Bronchial epithelial cell (primary cell): ENCODE measurements around the gene HOXC9. TPM values are rescaled to one million over a fixed set of nuclear protein-coding genes. Genes with fewer than 3 reads are reported as not detected.

Source experiments
- DNase-seq: peaks from one replicate; pipeline ENCODE4 v3.0.0-alpha.2; 2010; ENCODE audit warnings: low read depth
- FAIRE-seq: peaks from 2 replicates; lab custom pipeline; 2011; peaks lifted over from hg19 to GRCh38; lab: Jason Lieb, UNC
- H3K27me3 ChIP-seq: 2 replicates; pipeline ENCODE4 v1.5.1; 2011; ENCODE audit warnings: low read length; ENCODE audit not compliant: control insufficient read depth, insufficient read depth
- H3K36me3 ChIP-seq: 2 replicates; pipeline ENCODE4 v1.5.1; 2011; ENCODE audit warnings: low read length; ENCODE audit not compliant: control insufficient read depth, insufficient read depth
- H3K4me3 ChIP-seq: 2 replicates; pipeline ENCODE4 v1.5.1; 2011; ENCODE audit warnings: mild to moderate bottlenecking, low read depth, low read length, control low read depth
- total RNA-seq: library from RNA; depleted of rRNA; stranded (reverse); fragments of >200 nt; gene quantifications from 2 replicates; pipeline ENCODE4 v1.2.1, GENCODE V29; 2014
- TF ChIP-seq, protein P1 (sequence below): IDR thresholded peaks from 2 replicates; pipeline ENCODE4 v1.5.1; 2011; ENCODE audit warnings: mild to moderate bottlenecking, moderate library complexity, low read length, control low read depth, inconsistent platforms; ENCODE audit not compliant: insufficient read depth, severe bottlenecking

Gene HOXC9
- total RNA-seq, 1 donor from 2014 or later: not detected

DNA sequence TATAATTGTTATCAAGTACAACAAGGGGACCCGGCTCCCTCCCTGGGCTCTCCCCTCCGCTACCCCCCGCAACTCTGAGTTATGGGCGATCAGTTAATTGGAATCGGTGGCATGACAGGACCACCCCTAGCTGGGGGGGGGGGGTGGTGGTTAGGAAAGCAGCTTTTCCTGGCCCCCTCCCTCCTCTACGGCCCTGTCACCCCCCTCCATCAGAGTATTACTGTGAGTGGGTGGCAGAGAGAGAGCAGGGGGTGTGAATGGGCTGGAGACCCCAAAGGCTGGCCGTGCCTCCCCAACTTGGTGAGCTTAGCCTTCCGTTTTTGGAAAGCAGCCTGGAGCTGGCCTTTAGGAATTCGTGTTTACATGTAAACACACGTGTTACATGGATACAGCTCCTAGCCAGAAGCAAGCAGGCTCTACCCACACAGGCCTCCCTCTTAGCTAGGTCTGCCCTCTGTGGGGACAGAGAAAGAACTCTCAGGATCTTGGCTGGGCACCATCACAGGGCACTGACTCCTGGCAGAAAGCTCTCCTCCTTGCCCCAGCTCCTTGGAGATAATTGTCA lies 52.6 kb downstream of the HOXC9 start:
- TF ChIP-seq, protein P1, sequence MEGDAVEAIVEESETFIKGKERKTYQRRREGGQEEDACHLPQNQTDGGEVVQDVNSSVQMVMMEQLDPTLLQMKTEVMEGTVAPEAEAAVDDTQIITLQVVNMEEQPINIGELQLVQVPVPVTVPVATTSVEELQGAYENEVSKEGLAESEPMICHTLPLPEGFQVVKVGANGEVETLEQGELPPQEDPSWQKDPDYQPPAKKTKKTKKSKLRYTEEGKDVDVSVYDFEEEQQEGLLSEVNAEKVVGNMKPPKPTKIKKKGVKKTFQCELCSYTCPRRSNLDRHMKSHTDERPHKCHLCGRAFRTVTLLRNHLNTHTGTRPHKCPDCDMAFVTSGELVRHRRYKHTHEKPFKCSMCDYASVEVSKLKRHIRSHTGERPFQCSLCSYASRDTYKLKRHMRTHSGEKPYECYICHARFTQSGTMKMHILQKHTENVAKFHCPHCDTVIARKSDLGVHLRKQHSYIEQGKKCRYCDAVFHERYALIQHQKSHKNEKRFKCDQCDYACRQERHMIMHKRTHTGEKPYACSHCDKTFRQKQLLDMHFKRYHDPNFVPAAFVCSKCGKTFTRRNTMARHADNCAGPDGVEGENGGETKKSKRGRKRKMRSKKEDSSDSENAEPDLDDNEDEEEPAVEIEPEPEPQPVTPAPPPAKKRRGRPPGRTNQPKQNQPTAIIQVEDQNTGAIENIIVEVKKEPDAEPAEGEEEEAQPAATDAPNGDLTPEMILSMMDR: no peak
- no peak overlapping the region for H3K4me3 ChIP-seq
- H3K36me3 ChIP-seq: no peaks in the 10 kb centered on the region
- FAIRE-seq: no peak
- peaks cover 63% of the 10 kb centered on the region for H3K27me3 ChIP-seq
- DNase-seq: no peak

Other genes with a start within 250 kb of the HOXC9 start
- not detected in 2 replicates for gene CISTR, start 248.2 kb upstream of the HOXC9 start, total RNA-seq
- not detected in 2 replicates for gene HOXC13, start 61.3 kb upstream of the HOXC9 start, total RNA-seq
- not detected in 2 replicates for gene HOXC12, start 45.3 kb upstream of the HOXC9 start, total RNA-seq
- gene HOXC11, start 27.0 kb upstream of the HOXC9 start, total RNA-seq: not detected in 2 replicates
- gene HOTAIR, start 25.2 kb upstream of the HOXC9 start, total RNA-seq: not detected in 2 replicates
- gene HOXC10, start 15.0 kb upstream of the HOXC9 start, total RNA-seq: not detected in 2 replicates
- gene HOXC8, start 8.8 kb downstream of the HOXC9 start, total RNA-seq: not detected in 2 replicates
- gene HOXC6, start 28.3 kb downstream of the HOXC9 start, total RNA-seq: not detected in 2 replicates
- not detected in 2 replicates for gene HOXC5, start 32.9 kb downstream of the HOXC9 start, total RNA-seq
- not detected in 2 replicates for gene HOXC4, start 53.7 kb downstream of the HOXC9 start, total RNA-seq
- 36.1 and 48.5 TPM in 2 replicates for gene SMUG1, start 188.8 kb downstream of the HOXC9 start, total RNA-seq